Measurements from ENCODE around the gene TMEM190. TPM values are rescaled to one million over a fixed set of nuclear protein-coding genes. Genes with fewer than 3 reads are reported as not detected.

TMEM190 gene
- total and polyA plus RNA-seq, 10 of the 15 experiments (the other 5 are each of a cell fraction or from before 2014, with no cell fraction given): not detected

- peak overlapping the region; percentile 95 for H3K4me2 ChIP-seq (ENCODE audit: control insufficient read depth, insufficient read depth)
- H3K36me3 ChIP-seq (ENCODE audit: control insufficient read depth in 2 of 2, insufficient read depth in 2 of 2, low read length in 1 of 2): peaks cover 10 to 18% of the 10 kb centered on the region in 2 experiments; a peak in 3 of 4 replicates
- POLR2A ChIA-PET: interaction anchor here (1.0 to 3.2 kb wide), 11 partner anchors 20 to 344 kb away, joined by 3 to 21 read pairs (median 4); partner anchors contain the start of genes HSPBP1, ISOC2, KMT5C and RDH13
- FAIRE-seq (no peak), DNase-seq (ENCODE audit: low read depth, low spot score) (no peak), ATAC-seq (peak; percentile 7)
- under 1% methylated on average over 13 of the region's 35 CpGs for WGBS (ENCODE audit: insufficient coverage, insufficient replicate concordance, low lambda C conversion rate, missing lambda C conversion rate)
- in situ Hi-C loops (cut with MboI) (no loop called here), intact Hi-C loops (cut with micrococcal nuclease; ENCODE audit: unreplicated experiment) (no loop called here)
- peaks cover 5% of the 10 kb centered on the region; the same call in 1 of the 3 replicates for H3K9me3 ChIP-seq (replicated peaks; ENCODE audit: control insufficient read depth, insufficient read depth, low read length)
- peaks cover 41% of the 10 kb centered on the region for H3K79me2 ChIP-seq (ENCODE audit: control insufficient read depth, insufficient read depth, low read length)
- no TSS peak for BruUV-seq (replicated peaks)
- SMC1A ChIA-PET (ENCODE audit: uncharacterized antibody, unreplicated experiment): interaction anchor here (1.7 kb wide), 1 partner anchor 68 kb away, joined by 5 read pairs; no protein-coding TSS in a partner anchor
- peaks cover 20% of the 10 kb centered on the region for H3K4me1 ChIP-seq (ENCODE audit: control insufficient read depth, insufficient read depth, low read length)
- H3K27ac ChIP-seq (ENCODE audit: control insufficient read depth, insufficient read depth): peak overlapping the region; percentile 98
- no peaks in the 10 kb centered on the region for H3K27me3 ChIP-seq (replicated peaks in 1 of 2; ENCODE audit: control insufficient read depth in 2 of 2, insufficient read depth in 2 of 2, low read length in 1 of 2)
- RAD21 ChIA-PET (ENCODE audit: unreplicated experiment): interaction anchor here (0.6 to 2.3 kb wide), 6 partner anchors 20 to 1218 kb away, joined by 4 to 14 read pairs (median 5); partner anchors contain the start of gene TMEM238
- peaks cover 2% of the 10 kb centered on the region for H4K20me1 ChIP-seq (ENCODE audit: control insufficient read depth, insufficient read depth)
- TF ChIP-seq CREB1 (IDR thresholded peaks at IDR 0.05; ENCODE audit: low read depth) (no peak), NBN (IDR thresholded peaks at IDR 0.05) (no peak), MEF2A (IDR thresholded peaks at IDR 0.05; ENCODE audit: insufficient read depth, low read depth, low read length) (no peak), BCL11A (IDR thresholded peaks at IDR 0.05; ENCODE audit: low read depth, low read length) (no peak), ATF7 (IDR thresholded peaks at IDR 0.05; ENCODE audit: low read depth) (peak; percentile 43), PBX3 (IDR thresholded peaks at IDR 0.05; ENCODE audit: insufficient replicate concordance, low read depth, low read length) (peak; percentile 58), POLR2A (IDR thresholded peaks at IDR 0.05; ENCODE audit: low read depth, low read length) (peak; percentile 16; the same call in 1 of the 2 replicates), WRNIP1 (IDR thresholded peaks at IDR 0.05; ENCODE audit: borderline replicate concordance, low read depth, low read length) (no peak), YY1 (IDR thresholded peaks at IDR 0.05; ENCODE audit: low read depth, low read length) (no peak; the same call in 1 of the 2 replicates), HDAC2 (IDR thresholded peaks at IDR 0.05) (no peak), RUNX3 (IDR thresholded peaks at IDR 0.05; ENCODE audit: low read length) (peak; percentile 66), TAF1 (IDR thresholded peaks at IDR 0.05; ENCODE audit: borderline replicate concordance, low read depth, low read length) (no peak), POLR2AphosphoS5 (IDR thresholded peaks at IDR 0.05; ENCODE audit: low read length) (no peak; the same call in 1 of the 2 replicates), NR2C1 (IDR thresholded peaks at IDR 0.05) (no peak), EED (IDR thresholded peaks at IDR 0.05; ENCODE audit: low read depth) (no peak), BHLHE40 (IDR thresholded peaks at IDR 0.05; ENCODE audit: borderline replicate concordance in 1 of 2, low read depth in 2 of 2, low read length in 1 of 2) (no peak), PKNOX1 (IDR thresholded peaks at IDR 0.05) (peak; percentile 52; the same call in 1 of the 2 replicates), SIN3A (IDR thresholded peaks at IDR 0.05; ENCODE audit: low read depth, low read length) (0 out of 2 replicates have a peak, but pooled peaks have one; percentile 64), ZBTB33 (IDR thresholded peaks at IDR 0.05) (no peak), RCOR1 (conservative IDR thresholded peaks at IDR 0.05; ENCODE audit: low read depth, low read length) (no peak)
- peak overlapping the region; percentile 93 for H3K4me3 ChIP-seq
- no peak overlapping the region for H2AFZ ChIP-seq (ENCODE audit: control insufficient read depth, low read depth, low read length)
- CTCF ChIA-PET: no interaction called here
- peak overlapping the region; percentile 93 for H3K9ac ChIP-seq (ENCODE audit: control insufficient read depth, insufficient read depth, low read length)
Observed at GRCh38 chr19:55406826-55407549, 30.4 kb downstream of the TMEM190 start.

Data from GM12878 (cell line).